ENCODE measurements around the gene TECPR2.

TECPR2 gene

GRCh38 chr14:102501751-102502315 is 139.1 kb downstream of the TECPR2 start:
- TF ChIP-seq, protein P1, sequence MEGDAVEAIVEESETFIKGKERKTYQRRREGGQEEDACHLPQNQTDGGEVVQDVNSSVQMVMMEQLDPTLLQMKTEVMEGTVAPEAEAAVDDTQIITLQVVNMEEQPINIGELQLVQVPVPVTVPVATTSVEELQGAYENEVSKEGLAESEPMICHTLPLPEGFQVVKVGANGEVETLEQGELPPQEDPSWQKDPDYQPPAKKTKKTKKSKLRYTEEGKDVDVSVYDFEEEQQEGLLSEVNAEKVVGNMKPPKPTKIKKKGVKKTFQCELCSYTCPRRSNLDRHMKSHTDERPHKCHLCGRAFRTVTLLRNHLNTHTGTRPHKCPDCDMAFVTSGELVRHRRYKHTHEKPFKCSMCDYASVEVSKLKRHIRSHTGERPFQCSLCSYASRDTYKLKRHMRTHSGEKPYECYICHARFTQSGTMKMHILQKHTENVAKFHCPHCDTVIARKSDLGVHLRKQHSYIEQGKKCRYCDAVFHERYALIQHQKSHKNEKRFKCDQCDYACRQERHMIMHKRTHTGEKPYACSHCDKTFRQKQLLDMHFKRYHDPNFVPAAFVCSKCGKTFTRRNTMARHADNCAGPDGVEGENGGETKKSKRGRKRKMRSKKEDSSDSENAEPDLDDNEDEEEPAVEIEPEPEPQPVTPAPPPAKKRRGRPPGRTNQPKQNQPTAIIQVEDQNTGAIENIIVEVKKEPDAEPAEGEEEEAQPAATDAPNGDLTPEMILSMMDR (IDR thresholded peaks at IDR 0.05; ENCODE audit: insufficient read depth, low read length): no peak
- TF ChIP-seq GABPA (IDR thresholded peaks at IDR 0.05; ENCODE audit: low read depth) (no peak), SPI1 (IDR thresholded peaks at IDR 0.05; ENCODE audit: borderline replicate concordance, low read depth) (no peak), REST (IDR thresholded peaks at IDR 0.05; ENCODE audit: insufficient replicate concordance, low read depth) (no peak), POLR2AphosphoS5 (IDR thresholded peaks at IDR 0.05; ENCODE audit: low read depth) (no peak)
- Histone ChIP-seq H3K4me3 (replicated peaks; ENCODE audit: insufficient read depth, low read length) (no peak overlapping the region), H3K27ac (replicated peaks) (no peak overlapping the region), H3K27me3 (ENCODE audit: insufficient read depth, poor library complexity, severe bottlenecking) (no peaks in the 10 kb centered on the region)
- DNase-seq (ENCODE audit: low read depth in 1 of 2, low spot score in 1 of 2): peak in 1 of 2 experiments; percentile 49

DNA sequence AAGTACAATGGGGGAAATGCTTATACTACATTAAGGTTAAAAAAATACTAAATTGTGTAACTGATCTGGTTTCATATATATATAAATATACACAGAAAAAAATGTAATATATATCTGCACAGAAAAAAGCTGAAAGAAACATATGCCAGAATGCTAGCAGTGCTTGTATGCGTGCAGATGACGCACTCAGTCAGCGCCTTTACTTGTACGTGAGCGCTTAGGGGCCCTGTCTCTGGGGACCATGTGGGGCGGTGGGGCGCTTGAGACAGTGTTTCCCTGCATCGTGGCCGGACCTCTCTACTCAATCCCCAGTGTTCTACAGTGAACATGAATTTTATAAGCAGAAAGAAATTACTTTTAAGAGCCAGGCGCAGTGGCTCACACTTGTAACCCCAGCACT is 139.8 kb downstream of the TECPR2 start:
- H3K27me3 ChIP-seq (ENCODE audit: insufficient read depth, poor library complexity, severe bottlenecking): no peaks in the 10 kb centered on the region

More for the DNA sequence above, 139.8 kb downstream of the TECPR2 start:
- DNase-seq (ENCODE audit: low read depth in 1 of 2, low spot score in 1 of 2): no peak
- TF ChIP-seq REST (IDR thresholded peaks at IDR 0.05; ENCODE audit: insufficient replicate concordance, low read depth) (no peak), POLR2AphosphoS5 (IDR thresholded peaks at IDR 0.05; ENCODE audit: low read depth) (no peak), SPI1 (IDR thresholded peaks at IDR 0.05; ENCODE audit: borderline replicate concordance, low read depth) (no peak), GABPA (IDR thresholded peaks at IDR 0.05; ENCODE audit: low read depth) (no peak)
- TF ChIP-seq, protein P1 (IDR thresholded peaks at IDR 0.05; ENCODE audit: insufficient read depth, low read length): no peak
- Histone ChIP-seq H3K27ac (replicated peaks) (no peak overlapping the region), H3K4me3 (replicated peaks; ENCODE audit: insufficient read depth, low read length) (no peak overlapping the region)
